ENCODE data around the gene EFCAB14. TPM values are rescaled to one million over a fixed set of nuclear protein-coding genes. Genes with fewer than 3 reads are reported as not detected.
"Not testable (repeated sequence)": the region's sequence is repeated elsewhere in the genome, so short reads cannot be mapped to it uniquely, and the experiment has no call there.

The EFCAB14 gene
- total RNA-seq, 2 experiments from 2014 or later: 29.9 to 38.3 TPM

DNA sequence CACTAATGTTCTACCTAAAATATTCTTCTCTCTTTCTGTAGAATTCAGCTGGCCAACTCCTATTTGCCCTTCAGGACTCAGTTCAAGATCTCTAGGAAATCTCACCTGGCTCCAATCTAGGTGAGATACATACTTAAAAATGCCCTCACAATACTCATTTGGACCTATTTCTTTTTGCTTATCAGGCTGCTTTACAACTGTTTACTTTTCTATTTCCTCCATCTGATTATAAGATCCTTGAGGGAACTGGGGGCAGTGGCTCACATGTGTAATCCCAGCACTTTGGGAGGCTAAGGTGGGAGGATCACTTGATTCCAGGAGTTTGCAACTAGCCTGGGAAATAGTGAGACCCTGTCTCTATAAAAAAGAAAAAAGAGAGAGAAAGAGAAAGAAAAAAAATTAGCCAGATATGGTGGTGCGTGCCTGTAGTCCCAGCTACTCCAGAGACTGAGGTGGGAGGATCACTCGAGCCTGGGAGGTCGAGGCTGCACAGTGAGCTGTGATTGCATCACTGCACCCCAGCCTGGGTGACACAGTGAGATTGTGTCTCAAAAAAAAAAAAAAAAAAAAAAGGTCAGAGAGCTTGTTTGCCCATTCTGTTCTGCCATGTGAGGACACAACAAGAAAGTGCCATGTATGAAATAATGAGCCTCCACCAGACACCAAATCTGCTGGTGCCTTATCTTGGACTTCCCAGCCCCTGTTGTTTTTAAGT lies 14.8 kb downstream of the EFCAB14 start:
- Histone ChIP-seq H3K36me3 (ENCODE audit: insufficient read depth, low read length) (peaks cover 96% of the 10 kb centered on the region), H3K4me1 (ENCODE audit: insufficient read depth, low read length, poor library complexity, severe bottlenecking) (no peaks in the 10 kb centered on the region), H2AFZ (ENCODE audit: low read length) (no peak overlapping the region), H3K9me2 (ENCODE audit: insufficient read depth, low read length) (no peaks in the 10 kb centered on the region), H3K9me3 (ENCODE audit: low read length) (no peaks in the 10 kb centered on the region), H3K27ac (ENCODE audit: low read depth, low read length, poor library complexity, severe bottlenecking) (no peak overlapping the region), H3K4me3 (ENCODE audit: low read depth, low read length, poor library complexity, severe bottlenecking) (no peak overlapping the region), H3K79me2 (ENCODE audit: insufficient read depth, low read depth, low read length) (no peaks in the 10 kb centered on the region), H3K4me2 (ENCODE audit: low read length) (no peak overlapping the region), H4K20me1 (ENCODE audit: insufficient read depth, low read length) (0 out of 2 replicates have a peak, but pooled peaks cover 3% of the 10 kb centered on the region)
- ChIA-PET CTCF (ENCODE audit: unreplicated experiment) (no interaction called here), POLR2A (interaction anchor here (0.6 kb wide), 1 partner anchor 43 kb away, joined by 9 read pairs; no protein-coding TSS in a partner anchor)
- intact Hi-C loops (cut with micrococcal nuclease; ENCODE audit: unreplicated experiment): no loop called here
- TF ChIP-seq EZH2phosphoT487 (IDR thresholded peaks at IDR 0.05; ENCODE audit: borderline replicate concordance, low read depth, low read length): no peak
- TF ChIP-seq, protein P1, sequence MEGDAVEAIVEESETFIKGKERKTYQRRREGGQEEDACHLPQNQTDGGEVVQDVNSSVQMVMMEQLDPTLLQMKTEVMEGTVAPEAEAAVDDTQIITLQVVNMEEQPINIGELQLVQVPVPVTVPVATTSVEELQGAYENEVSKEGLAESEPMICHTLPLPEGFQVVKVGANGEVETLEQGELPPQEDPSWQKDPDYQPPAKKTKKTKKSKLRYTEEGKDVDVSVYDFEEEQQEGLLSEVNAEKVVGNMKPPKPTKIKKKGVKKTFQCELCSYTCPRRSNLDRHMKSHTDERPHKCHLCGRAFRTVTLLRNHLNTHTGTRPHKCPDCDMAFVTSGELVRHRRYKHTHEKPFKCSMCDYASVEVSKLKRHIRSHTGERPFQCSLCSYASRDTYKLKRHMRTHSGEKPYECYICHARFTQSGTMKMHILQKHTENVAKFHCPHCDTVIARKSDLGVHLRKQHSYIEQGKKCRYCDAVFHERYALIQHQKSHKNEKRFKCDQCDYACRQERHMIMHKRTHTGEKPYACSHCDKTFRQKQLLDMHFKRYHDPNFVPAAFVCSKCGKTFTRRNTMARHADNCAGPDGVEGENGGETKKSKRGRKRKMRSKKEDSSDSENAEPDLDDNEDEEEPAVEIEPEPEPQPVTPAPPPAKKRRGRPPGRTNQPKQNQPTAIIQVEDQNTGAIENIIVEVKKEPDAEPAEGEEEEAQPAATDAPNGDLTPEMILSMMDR (conservative IDR thresholded peaks at IDR 0.05; ENCODE audit: low read length): no peak
- DNase-seq (ENCODE audit: low spot score): no peak
- no TSS peak for BruUV-seq (replicated peaks)

DNA sequence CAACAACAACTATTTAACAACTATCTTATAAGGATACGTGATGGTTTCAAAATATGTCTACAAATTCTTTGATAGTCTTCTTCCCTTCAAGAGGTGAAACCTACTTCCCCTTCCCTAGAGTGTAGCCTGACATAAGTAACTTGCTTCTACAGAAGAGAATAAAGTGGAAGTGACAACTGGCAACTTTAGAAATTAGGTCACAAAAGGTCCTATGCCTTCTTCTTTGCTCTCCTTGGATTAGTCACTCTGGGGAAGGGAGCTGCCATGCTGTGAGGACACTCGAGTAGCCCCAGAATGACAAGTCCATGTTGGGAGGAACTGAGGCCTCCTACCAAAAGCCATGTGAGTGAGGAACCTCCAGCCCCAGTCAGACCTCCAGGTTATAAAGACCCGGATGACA lies 19.2 kb downstream of the EFCAB14 start:
- ChIA-PET POLR2A (interaction anchor here (0.6 kb wide), 1 partner anchor 39 kb away, joined by 3 read pairs; no protein-coding TSS in a partner anchor), CTCF (ENCODE audit: unreplicated experiment) (no interaction called here)
- H3K9me3 ChIP-seq (ENCODE audit: low read length): no peaks in the 10 kb centered on the region
- no peak overlapping the region for H3K4me2 ChIP-seq (ENCODE audit: low read length)
- intact Hi-C loops (cut with micrococcal nuclease; ENCODE audit: unreplicated experiment): no loop called here
- no peak overlapping the region for H3K27ac ChIP-seq (ENCODE audit: low read depth, low read length, poor library complexity, severe bottlenecking)
- TF ChIP-seq, protein P1 (conservative IDR thresholded peaks at IDR 0.05; ENCODE audit: low read length): no peak
- no peak for TF ChIP-seq EZH2phosphoT487 (IDR thresholded peaks at IDR 0.05; ENCODE audit: borderline replicate concordance, low read depth, low read length)
- peaks cover 94% of the 10 kb centered on the region for H3K36me3 ChIP-seq (ENCODE audit: insufficient read depth, low read length)
- no peaks in the 10 kb centered on the region for H3K9me2 ChIP-seq (ENCODE audit: insufficient read depth, low read length)
- H3K4me3 ChIP-seq (ENCODE audit: low read depth, low read length, poor library complexity, severe bottlenecking): no peak overlapping the region
- H3K79me2 ChIP-seq (ENCODE audit: insufficient read depth, low read depth, low read length): no peaks in the 10 kb centered on the region
- no peak overlapping the region for H2AFZ ChIP-seq (ENCODE audit: low read length)
- H4K20me1 ChIP-seq (ENCODE audit: insufficient read depth, low read length): 0 out of 2 replicates have a peak, but pooled peaks cover 3% of the 10 kb centered on the region
- no peaks in the 10 kb centered on the region for H3K4me1 ChIP-seq (ENCODE audit: insufficient read depth, low read length, poor library complexity, severe bottlenecking)
- no peak for DNase-seq (ENCODE audit: low spot score)
- BruUV-seq (replicated peaks): no TSS peak

DNA sequence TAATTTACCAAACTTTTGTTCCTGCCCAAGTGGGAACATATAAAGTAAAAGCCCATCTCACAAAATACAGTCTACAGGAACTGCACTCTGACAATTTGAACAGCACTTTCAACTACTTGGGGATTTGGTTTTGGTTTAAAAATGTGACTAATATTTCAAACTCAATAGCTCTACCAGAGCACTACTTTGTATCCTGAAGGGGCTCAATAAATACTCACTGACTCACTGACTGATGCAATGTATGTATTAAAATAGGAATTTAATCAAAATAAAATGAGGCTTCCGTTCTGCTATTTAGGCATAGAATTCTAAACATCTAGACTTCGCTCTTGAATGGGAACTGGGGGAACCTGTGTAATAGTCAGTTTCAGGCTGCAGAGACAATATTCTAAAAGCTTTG lies 21.9 kb downstream of the EFCAB14 start:
- Histone ChIP-seq H4K20me1 (ENCODE audit: insufficient read depth, low read length) (0 out of 2 replicates have a peak, but pooled peaks cover 3% of the 10 kb centered on the region), H3K36me3 (ENCODE audit: insufficient read depth, low read length) (peaks cover 85% of the 10 kb centered on the region)

DNA sequence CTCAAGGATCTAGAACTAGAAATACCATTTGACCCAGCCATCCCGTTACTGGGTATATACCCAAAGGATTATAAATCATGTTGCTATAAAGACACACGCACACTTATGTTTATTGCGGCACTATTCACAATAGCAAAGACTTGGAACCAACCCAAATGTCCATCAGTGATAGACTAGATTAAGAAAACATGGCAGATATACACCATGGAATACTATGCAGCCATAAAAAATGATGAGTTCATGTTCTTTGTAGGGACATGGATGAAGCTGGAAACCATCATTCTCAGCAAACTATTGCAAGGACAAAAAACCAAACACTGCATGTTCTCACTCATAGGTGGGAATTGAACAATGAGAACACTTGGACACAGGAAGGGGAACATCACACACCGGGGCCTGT lies 24.2 kb downstream of the EFCAB14 start:
- H3K36me3 ChIP-seq (ENCODE audit: insufficient read depth, low read length): peaks cover 86% of the 10 kb centered on the region
- H4K20me1 ChIP-seq (ENCODE audit: insufficient read depth, low read length); BruUV-seq (replicated peaks); H3K4me1 ChIP-seq (ENCODE audit: insufficient read depth, low read length, poor library complexity, severe bottlenecking); H2AFZ ChIP-seq (ENCODE audit: low read length); H3K9me3 ChIP-seq (ENCODE audit: low read length); POLR2A ChIA-PET; DNase-seq (ENCODE audit: low spot score); H3K9me2 ChIP-seq (ENCODE audit: insufficient read depth, low read length); H3K79me2 ChIP-seq (ENCODE audit: insufficient read depth, low read depth, low read length); CTCF ChIA-PET (ENCODE audit: unreplicated experiment); H3K4me3 ChIP-seq (ENCODE audit: low read depth, low read length, poor library complexity, severe bottlenecking); H3K27ac ChIP-seq (ENCODE audit: low read depth, low read length, poor library complexity, severe bottlenecking); H3K4me2 ChIP-seq (ENCODE audit: low read length); intact Hi-C loops (cut with micrococcal nuclease; ENCODE audit: unreplicated experiment): not testable (repeated sequence)

More for the DNA sequence above, 21.9 kb downstream of the EFCAB14 start:
- no peak overlapping the region for H3K4me3 ChIP-seq (ENCODE audit: low read depth, low read length, poor library complexity, severe bottlenecking)
- intact Hi-C loops (cut with micrococcal nuclease; ENCODE audit: unreplicated experiment): no loop called here
- BruUV-seq (replicated peaks): no TSS peak
- ChIA-PET CTCF (ENCODE audit: unreplicated experiment) (no interaction called here), POLR2A (interaction anchor here (0.7 to 1.8 kb wide), 3 partner anchors 11 to 1849 kb away, joined by 3 to 4 read pairs (median 3); no protein-coding TSS in a partner anchor)
- no peaks in the 10 kb centered on the region for H3K9me3 ChIP-seq (ENCODE audit: low read length)
- H2AFZ ChIP-seq (ENCODE audit: low read length): no peak overlapping the region
- H3K4me2 ChIP-seq (ENCODE audit: low read length): no peak overlapping the region
- H3K27ac ChIP-seq (ENCODE audit: low read depth, low read length, poor library complexity, severe bottlenecking): no peak overlapping the region
- no peak for TF ChIP-seq EZH2phosphoT487 (IDR thresholded peaks at IDR 0.05; ENCODE audit: borderline replicate concordance, low read depth, low read length)
- TF ChIP-seq, protein P1 (conservative IDR thresholded peaks at IDR 0.05; ENCODE audit: low read length): no peak
- H3K79me2 ChIP-seq (ENCODE audit: insufficient read depth, low read depth, low read length): no peaks in the 10 kb centered on the region
- no peaks in the 10 kb centered on the region for H3K9me2 ChIP-seq (ENCODE audit: insufficient read depth, low read length)
- DNase-seq (ENCODE audit: low spot score): no peak
- no peaks in the 10 kb centered on the region for H3K4me1 ChIP-seq (ENCODE audit: insufficient read depth, low read length, poor library complexity, severe bottlenecking)
